Cardiac fibroblast (primary cell): ENCODE data around the gene FGGY.

Experiments
- DNase-seq, 2 donors: peaks; one replicate each; pipeline versions ENCODE4 v3.0.0 to v3.0.0-alpha.2; 2010; ENCODE audit warnings: low read depth in 2 of 2
- H3K4me3 ChIP-seq, 2 donors: replicated peaks in 1 of 2; 1 replicate in 1 of 2; 2 replicates in 1 of 2; pipeline ENCODE4 v1.5.1; 2011; ENCODE audit warnings: low read depth in 2 of 2, low read length in 2 of 2, mild to moderate bottlenecking in 2 of 2, moderate library complexity in 1 of 2
- CTCF ChIP-seq: IDR thresholded peaks from one replicate; pipeline ENCODE4 v1.5.1; 2011; ENCODE audit warnings: low read depth, mild to moderate bottlenecking, low read length, inconsistent platforms

Gene FGGY

GRCh38 chr1:59560807-59561450 lies 264.0 kb downstream of the FGGY start:
- DNase-seq: peak in 1 of 2 donors; percentile 16
- H3K4me3 ChIP-seq: no peak overlapping the region
- no peak for TF ChIP-seq CTCF

- no peak for DNase-seq
- TF ChIP-seq CTCF: no peak
- H3K4me3 ChIP-seq: no peak overlapping the region
Measured at GRCh38 chr1:59561796-59562195, 264.9 kb downstream of the FGGY start.

- peak in 1 of 2 donors; percentile 40 for DNase-seq
- TF ChIP-seq CTCF: no peak
- H3K4me3 ChIP-seq: no peak overlapping the region
Measured at GRCh38 chr1:59564192-59564891, 267.4 kb downstream of the FGGY start.

GRCh38 chr1:59565611-59566410 lies 268.9 kb downstream of the FGGY start:
- DNase-seq: peak; percentile 34 to 54
- H3K4me3 ChIP-seq: no peak overlapping the region

GRCh38 chr1:59568158-59568935 lies 271.5 kb downstream of the FGGY start:
- peak; percentile 22 to 32 for DNase-seq

More at GRCh38 chr1:59565611-59566410, 268.9 kb downstream of the FGGY start:
- TF ChIP-seq CTCF: no peak

More at GRCh38 chr1:59568158-59568935, 271.5 kb downstream of the FGGY start:
- no peak overlapping the region for H3K4me3 ChIP-seq
- peak; percentile 2 for TF ChIP-seq CTCF
